ENCODE results near the gene UMPS.
A peak's percentile ranks its signal among the peaks of the same experiment; 100 is the strongest.

UMPS gene

DNA sequence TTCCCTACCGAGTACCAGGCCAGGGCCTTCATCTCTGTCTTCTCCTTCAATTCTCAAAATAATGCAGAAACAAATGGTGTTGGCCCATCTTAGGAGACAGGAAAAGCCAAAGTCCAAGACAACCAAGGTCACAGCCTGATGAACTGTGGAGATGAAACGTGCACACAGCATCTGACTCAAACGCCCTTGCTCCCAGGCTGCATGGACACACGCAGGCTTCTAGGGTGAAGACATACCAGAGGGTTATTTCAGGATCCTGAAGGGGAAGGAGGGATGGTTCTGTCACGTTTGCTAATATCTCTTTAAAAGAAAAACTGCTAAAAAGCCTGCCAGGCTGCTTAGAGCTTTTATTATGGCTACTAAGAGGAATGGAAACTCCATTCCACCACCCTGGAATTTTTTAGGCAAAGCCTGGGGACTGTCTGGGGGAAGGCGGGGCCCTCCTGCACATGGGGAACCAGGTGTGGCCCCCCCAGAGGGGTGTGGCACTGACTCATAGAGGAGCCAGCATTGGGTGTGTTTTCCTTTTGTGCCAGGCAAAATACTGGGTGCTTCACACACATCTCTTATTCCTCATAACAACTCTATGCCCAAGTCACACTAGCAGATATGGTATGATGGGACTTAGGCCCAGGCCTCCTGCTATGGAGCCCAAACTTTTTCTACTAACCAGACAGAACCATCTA, 62.9 kb downstream of the UMPS start:
- H3K4me3 ChIP-seq (ENCODE audit: control insufficient read depth, low read depth, low read length), result no peak overlapping the region
- TF ChIP-seq, protein P1, sequence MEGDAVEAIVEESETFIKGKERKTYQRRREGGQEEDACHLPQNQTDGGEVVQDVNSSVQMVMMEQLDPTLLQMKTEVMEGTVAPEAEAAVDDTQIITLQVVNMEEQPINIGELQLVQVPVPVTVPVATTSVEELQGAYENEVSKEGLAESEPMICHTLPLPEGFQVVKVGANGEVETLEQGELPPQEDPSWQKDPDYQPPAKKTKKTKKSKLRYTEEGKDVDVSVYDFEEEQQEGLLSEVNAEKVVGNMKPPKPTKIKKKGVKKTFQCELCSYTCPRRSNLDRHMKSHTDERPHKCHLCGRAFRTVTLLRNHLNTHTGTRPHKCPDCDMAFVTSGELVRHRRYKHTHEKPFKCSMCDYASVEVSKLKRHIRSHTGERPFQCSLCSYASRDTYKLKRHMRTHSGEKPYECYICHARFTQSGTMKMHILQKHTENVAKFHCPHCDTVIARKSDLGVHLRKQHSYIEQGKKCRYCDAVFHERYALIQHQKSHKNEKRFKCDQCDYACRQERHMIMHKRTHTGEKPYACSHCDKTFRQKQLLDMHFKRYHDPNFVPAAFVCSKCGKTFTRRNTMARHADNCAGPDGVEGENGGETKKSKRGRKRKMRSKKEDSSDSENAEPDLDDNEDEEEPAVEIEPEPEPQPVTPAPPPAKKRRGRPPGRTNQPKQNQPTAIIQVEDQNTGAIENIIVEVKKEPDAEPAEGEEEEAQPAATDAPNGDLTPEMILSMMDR (conservative IDR thresholded peaks at IDR 0.05; ENCODE audit: control insufficient read depth, insufficient read depth, low read depth, low read length), result no peak
- peak; percentile 71 for DNase-seq (ENCODE audit: low read depth)

DNA sequence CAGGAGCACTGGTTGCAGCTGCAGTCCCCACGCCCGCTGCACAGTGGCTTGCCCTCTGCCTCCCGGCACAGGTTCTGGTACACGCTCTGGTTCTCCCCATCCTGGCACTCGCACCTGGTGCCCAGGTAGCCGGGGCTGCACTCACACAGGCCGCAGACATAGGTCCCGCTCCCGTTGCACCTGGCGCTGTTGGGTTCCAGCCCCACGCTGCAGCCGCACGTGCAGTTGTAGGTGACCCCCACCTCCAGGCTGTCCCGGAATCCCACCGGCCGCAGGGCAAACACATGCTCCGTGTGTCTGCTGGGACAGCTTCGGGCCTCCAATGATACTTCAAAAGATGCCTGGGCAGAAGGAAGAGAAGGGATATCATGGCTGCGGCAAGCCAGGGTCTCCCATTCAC, 66.2 kb downstream of the UMPS start:
- H3K4me3 ChIP-seq (ENCODE audit: control insufficient read depth, low read depth, low read length), result no peak overlapping the region
- DNase-seq (ENCODE audit: low read depth), result no peak
- TF ChIP-seq, protein P1 (conservative IDR thresholded peaks at IDR 0.05; ENCODE audit: control insufficient read depth, insufficient read depth, low read depth, low read length), result no peak

DNA sequence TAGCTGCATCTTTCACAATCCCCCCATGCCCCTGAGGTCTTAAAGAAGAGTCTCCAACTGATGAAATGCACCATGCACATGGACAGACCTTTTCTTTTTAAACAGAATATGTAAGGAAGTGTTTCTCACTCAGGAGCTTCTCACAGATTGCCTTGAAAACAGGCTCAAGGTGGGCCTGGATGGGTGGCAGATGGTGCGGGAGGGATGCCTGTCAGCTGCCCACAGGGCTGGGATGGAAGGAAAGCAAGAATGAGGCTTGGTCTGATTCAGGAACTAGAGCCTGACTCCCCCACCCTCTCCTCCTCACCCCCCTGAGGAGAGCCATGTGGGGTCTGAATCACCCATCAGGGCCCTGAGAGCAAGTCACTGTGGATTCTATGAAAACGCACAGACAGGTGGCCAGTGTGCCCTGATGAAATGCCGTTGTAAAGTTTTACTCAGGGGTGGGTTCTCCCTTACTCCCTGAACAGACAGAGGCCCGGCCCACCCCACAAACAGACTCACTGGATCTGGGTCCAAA, 67.2 kb downstream of the UMPS start:
- DNase-seq (ENCODE audit: low read depth), result no peak
- no peak overlapping the region for H3K4me3 ChIP-seq (ENCODE audit: control insufficient read depth, low read depth, low read length)
- TF ChIP-seq, protein P1 (conservative IDR thresholded peaks at IDR 0.05; ENCODE audit: control insufficient read depth, insufficient read depth, low read depth, low read length), result no peak
